GM12892 (cell line): Measurements from ENCODE around the gene CORO2B.

Experiments used
- POLR2A ChIP-seq: IDR thresholded peaks from 2 replicates; pipeline ENCODE4 v1.6.1; 2011; ENCODE audit warnings: low read depth, low read length, control low read depth
- POLR2AphosphoS5 ChIP-seq: IDR thresholded peaks from 2 replicates; pipeline ENCODE4 v1.6.1; 2011; ENCODE audit warnings: low read depth, low read length, control low read depth

- TF ChIP-seq POLR2A (no peak), POLR2AphosphoS5 (no peak)
Measured at GRCh38 chr15:68749793-68750192, 171.0 kb downstream of the CORO2B start.
